Tibial artery (tissue), 4 donors: ENCODE results near the gene PGAP2.
A peak's percentile ranks its signal among the peaks of the same experiment; 100 is the strongest.

Experiments used
- DNase-seq, 2 donors: peaks; one replicate each; pipeline ENCODE4 v3.0.0-alpha.2; 2019
- H3K27ac ChIP-seq, 2 donors: fragments of 200-600 bp; sonication (generic) in 1 of 2; 1 replicate in 1 of 2; 2 replicates in 1 of 2; pipeline ENCODE4 v1.5.1; 2018 to 2019; ENCODE audit warnings: mild to moderate bottlenecking in 1 of 2
- H3K27me3 ChIP-seq, 2 donors: fragments of 200-600 bp; sonication (generic) in 1 of 2; one replicate each; pipeline versions ENCODE4 v1.5.1 to v1.6.0; 2016 to 2019
- H3K36me3 ChIP-seq, 3 donors: fragments of 200-600 bp; sonication (generic) in 2 of 3; one replicate each; pipeline ENCODE4 v1.5.1; 2016 to 2019; ENCODE audit warnings: mild to moderate bottlenecking in 2 of 3
- H3K4me1 ChIP-seq, 4 donors: fragments of 200-600 bp; sonication (generic) in 2 of 4; 1 replicate in 3 of 4; 2 replicates in 1 of 4; pipeline ENCODE4 v1.5.1; 2016 to 2019
- H3K4me3 ChIP-seq, 2 donors: fragments of 200-600 bp; sonication (generic) in 1 of 2; 1 replicate in 1 of 2; 2 replicates in 1 of 2; pipeline ENCODE4 v1.5.1; 2018 to 2019; ENCODE audit warnings: mild to moderate bottlenecking in 2 of 2
- H3K9me3 ChIP-seq, 3 donors: fragments of 200-600 bp; sonication (generic) in 1 of 3; one replicate each; pipeline ENCODE4 v1.5.1; 2016 to 2019
- intact Hi-C: fragments of 100-400 bp; cut with DNase I; formaldehyde crosslinking; loops from one replicate; pipeline ENCODE4 v1.15.0; 2023; ENCODE audit warnings: low total_unique reads
- TF ChIP-seq, protein P1 (sequence below), 2 experiments: fragments of 200-600 bp in 1 of 2; fragments of 450-650 bp in 1 of 2; IDR thresholded peaks; one replicate each; pipeline ENCODE4 v1.5.1; 2017 to 2019; ENCODE audit warnings: antibody characterized with exemption in 2 of 2, mild to moderate bottlenecking in 1 of 2, moderate library complexity in 1 of 2

The PGAP2 gene

DNA sequence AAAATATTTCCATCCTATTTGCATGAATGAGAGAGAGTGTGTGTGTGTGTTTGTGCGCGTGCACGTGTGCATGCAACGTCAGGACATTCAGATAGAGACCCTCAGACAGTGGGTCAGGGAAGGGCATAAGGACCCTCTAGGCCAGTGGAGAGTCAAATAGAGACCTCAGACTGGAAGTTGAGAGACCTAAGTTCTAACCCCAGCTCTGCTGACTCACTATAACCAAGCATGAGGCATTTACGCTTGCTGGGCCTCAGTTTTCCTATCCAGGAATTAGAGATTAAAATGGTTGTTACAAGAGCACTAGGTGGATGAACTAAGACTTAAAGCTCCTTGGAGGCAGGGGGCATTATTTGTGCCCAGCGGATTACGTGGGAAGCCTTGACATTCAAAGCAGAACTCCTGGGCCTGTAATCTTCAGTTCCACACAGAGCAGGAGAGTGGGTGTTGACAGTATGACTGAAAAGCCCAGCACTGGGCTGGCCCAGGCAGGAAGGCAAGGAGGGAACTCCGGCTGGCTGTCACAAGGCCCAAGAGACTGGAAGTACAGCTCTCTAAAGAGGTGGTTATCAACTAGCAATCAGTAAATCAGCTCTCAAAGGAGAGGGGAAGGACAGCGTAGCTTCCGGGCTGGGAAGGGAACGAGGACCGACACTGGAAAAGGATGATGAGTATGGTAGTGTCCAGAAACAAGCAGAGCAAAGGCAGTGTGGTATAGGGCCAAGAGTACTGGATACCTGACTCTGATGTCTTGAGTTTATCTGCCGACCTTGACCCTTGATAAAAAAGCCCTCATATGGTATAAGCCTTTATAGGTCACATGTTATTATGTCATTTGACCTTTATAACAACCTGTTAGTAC, 23.2 kb downstream of the PGAP2 start:
- TF ChIP-seq, protein P1, sequence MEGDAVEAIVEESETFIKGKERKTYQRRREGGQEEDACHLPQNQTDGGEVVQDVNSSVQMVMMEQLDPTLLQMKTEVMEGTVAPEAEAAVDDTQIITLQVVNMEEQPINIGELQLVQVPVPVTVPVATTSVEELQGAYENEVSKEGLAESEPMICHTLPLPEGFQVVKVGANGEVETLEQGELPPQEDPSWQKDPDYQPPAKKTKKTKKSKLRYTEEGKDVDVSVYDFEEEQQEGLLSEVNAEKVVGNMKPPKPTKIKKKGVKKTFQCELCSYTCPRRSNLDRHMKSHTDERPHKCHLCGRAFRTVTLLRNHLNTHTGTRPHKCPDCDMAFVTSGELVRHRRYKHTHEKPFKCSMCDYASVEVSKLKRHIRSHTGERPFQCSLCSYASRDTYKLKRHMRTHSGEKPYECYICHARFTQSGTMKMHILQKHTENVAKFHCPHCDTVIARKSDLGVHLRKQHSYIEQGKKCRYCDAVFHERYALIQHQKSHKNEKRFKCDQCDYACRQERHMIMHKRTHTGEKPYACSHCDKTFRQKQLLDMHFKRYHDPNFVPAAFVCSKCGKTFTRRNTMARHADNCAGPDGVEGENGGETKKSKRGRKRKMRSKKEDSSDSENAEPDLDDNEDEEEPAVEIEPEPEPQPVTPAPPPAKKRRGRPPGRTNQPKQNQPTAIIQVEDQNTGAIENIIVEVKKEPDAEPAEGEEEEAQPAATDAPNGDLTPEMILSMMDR (IDR thresholded peaks at IDR 0.05) = no peak
- H3K36me3 ChIP-seq = peaks cover 14 to 56% (median 32%) of the 10 kb centered on the region in 3 donors
- intact Hi-C loops = no loop called here
- no peak overlapping the region for H3K27ac ChIP-seq
- no peak overlapping the region for H3K4me3 ChIP-seq
- H3K27me3 ChIP-seq = no peaks in the 10 kb centered on the region
- H3K9me3 ChIP-seq = no peaks in the 10 kb centered on the region
- peaks cover 0 to 24% (median 0%) of the 10 kb centered on the region in 4 donors for H3K4me1 ChIP-seq
- DNase-seq = no peak

DNA sequence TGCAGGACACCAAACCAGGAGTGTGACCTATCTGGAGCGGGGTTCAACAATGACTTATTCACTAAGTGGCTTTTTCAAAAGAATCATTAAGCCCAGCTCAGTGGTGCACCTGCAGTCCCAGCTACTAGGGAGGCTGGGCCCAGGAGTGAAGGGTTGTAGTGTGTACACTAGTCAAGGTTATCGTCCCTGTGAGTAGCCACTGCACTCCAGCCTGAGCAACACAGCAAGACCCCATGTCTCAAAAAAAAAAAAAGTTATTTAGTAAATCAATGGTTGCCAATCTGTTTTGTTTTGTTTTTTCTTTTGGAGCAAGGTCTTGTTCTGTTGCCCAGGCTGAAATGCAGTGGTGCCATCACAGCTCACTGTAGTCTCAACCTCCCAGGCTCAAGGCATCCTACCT, 24.5 kb downstream of the PGAP2 start:
- no peak for DNase-seq
- intact Hi-C loops = no loop called here
- no peak overlapping the region for H3K4me3 ChIP-seq
- H3K36me3 ChIP-seq = peaks cover 2 to 44% (median 20%) of the 10 kb centered on the region in 3 donors
- H3K27ac ChIP-seq = no peak overlapping the region
- no peaks in the 10 kb centered on the region for H3K9me3 ChIP-seq
- peaks cover 0 to 34% (median 4%) of the 10 kb centered on the region in 4 donors for H3K4me1 ChIP-seq
- H3K27me3 ChIP-seq = no peaks in the 10 kb centered on the region
- TF ChIP-seq, protein P1 (IDR thresholded peaks at IDR 0.05) = no peak

DNA sequence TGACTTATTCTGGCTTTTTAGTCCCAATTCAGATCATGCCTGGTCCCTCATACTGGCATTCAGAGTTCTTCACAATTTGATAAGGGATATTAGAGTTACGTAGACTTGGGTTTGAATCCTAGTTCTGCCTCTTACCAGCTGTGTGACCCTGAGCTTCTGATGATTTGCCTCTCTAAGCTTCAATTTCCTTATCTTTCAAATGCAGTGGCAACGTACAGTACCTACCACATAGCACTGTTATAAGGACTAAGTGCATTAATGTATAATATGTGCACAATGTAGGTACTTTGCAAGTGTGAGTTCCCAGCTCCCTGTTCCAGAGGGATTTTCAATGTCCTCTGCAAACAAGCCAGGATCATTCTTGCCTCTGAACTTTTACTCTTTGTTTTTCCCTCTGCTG, 25.1 kb downstream of the PGAP2 start:
- H3K4me3 ChIP-seq = no peak overlapping the region
- no peaks in the 10 kb centered on the region for H3K27me3 ChIP-seq
- intact Hi-C loops = no loop called here

DNA sequence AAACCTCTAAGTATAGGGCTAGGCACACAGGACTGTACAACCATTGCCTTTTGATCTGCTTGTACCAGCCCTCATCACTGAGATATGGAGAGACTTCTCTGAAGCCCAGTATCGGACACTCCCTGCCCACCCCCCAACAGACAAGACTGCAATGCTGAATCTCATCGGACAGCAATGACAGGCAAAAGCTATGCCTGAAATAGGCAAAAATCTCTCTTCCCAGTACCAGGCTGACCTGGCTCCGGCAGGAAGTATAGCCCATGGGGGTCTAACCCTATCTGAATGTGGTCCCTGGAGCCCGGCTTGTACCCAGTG, 25.9 kb downstream of the PGAP2 start:
- H3K27ac ChIP-seq = no peak overlapping the region
- H3K4me3 ChIP-seq = no peak overlapping the region
- intact Hi-C loops = no loop called here
- no peaks in the 10 kb centered on the region for H3K9me3 ChIP-seq
- H3K36me3 ChIP-seq = peaks cover 0 to 31% (median 16%) of the 10 kb centered on the region in 3 donors
- H3K27me3 ChIP-seq = no peaks in the 10 kb centered on the region
- peaks cover 0 to 45% (median 9%) of the 10 kb centered on the region in 4 donors for H3K4me1 ChIP-seq
- TF ChIP-seq, protein P1 (IDR thresholded peaks at IDR 0.05) = no peak
- no peak for DNase-seq

More for the DNA sequence above, 25.1 kb downstream of the PGAP2 start:
- Histone ChIP-seq H3K36me3 (peaks cover 0 to 38% (median 16%) of the 10 kb centered on the region in 3 donors), H3K9me3 (no peaks in the 10 kb centered on the region), H3K4me1 (peaks cover 0 to 38% (median 5%) of the 10 kb centered on the region in 4 donors), H3K27ac (no peak overlapping the region)
- no peak for DNase-seq
- TF ChIP-seq, protein P1 (IDR thresholded peaks at IDR 0.05) = no peak

DNA sequence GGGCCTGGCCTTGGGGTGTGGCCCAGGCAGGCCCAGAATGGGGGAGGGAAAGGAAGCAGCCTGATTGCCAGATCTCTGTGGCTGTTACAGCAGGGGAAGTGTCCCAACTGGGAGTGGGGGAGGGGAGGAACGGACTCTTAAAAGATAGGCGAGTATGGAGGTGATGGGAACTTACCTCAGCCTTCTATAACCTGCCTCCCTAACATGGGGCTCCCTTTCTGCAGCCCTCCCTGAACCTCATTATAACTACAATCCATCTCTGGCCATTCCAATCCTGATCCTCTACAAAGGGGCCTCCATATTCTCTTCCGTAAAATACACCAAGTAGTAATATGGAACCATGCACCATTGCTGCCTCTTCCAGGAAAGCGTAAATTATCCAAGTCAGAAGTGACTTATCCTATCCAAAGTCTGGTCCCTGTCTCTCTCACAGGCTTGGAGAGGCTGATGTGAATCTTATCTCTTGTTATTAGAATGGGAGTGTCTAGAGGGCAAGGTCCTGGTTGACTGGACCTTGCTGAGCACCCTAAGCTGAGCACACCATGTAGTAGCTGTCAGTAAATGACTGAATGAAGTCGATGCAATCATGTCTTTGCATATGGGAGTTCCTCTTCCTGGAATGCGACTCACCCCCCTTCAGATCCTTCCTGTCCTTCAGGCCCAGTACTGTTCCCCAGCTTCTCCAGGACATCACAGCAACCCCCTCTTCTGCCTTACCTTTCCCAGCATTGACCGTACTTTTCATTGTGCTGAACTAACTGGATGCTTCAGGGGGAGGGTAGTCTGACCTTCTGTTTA, 26.5 kb downstream of the PGAP2 start:
- peaks cover 0 to 25% (median 10%) of the 10 kb centered on the region in 3 donors for H3K36me3 ChIP-seq
- no peak overlapping the region for H3K27ac ChIP-seq
- no peaks in the 10 kb centered on the region for H3K27me3 ChIP-seq
- no peaks in the 10 kb centered on the region for H3K9me3 ChIP-seq
- DNase-seq = peak; percentile 67 to 71
- TF ChIP-seq, protein P1 (IDR thresholded peaks at IDR 0.05) = no peak
- H3K4me1 ChIP-seq = peaks cover 0 to 51% (median 12%) of the 10 kb centered on the region in 4 donors
- intact Hi-C loops = no loop called here
- H3K4me3 ChIP-seq = no peak overlapping the region
